Measurements from ENCODE around the gene MTTP. TPM values are rescaled to one million over a fixed set of nuclear protein-coding genes. Genes with fewer than 3 reads are reported as not detected.

MTTP gene
- total RNA-seq, 6 experiments from 2014 or later: 91.6 to 134 (median 112) TPM

- Histone ChIP-seq H3K27me3 (no peaks in the 10 kb centered on the region), H3K4me1 (peaks cover 0 to 7% (median 0%) of the 10 kb centered on the region in 4 donors), H3K4me3 (no peak overlapping the region), H3K27ac (no peak overlapping the region), H3K9me3 (no peaks in the 10 kb centered on the region), H3K36me3 (no peaks in the 10 kb centered on the region)
- 84% methylated on average over 11 of the region's 14 CpGs for WGBS (ENCODE audit: insufficient coverage, low coverage, low lambda C conversion rate, missing lambda C conversion rate)
- DNase-seq: no peak
- no peak for ATAC-seq
- intact Hi-C loops (cut with DNase I): no loop called here
- no peak for TF ChIP-seq CTCF (IDR thresholded peaks at IDR 0.05)
- no peak for TF ChIP-seq POLR2A (IDR thresholded peaks at IDR 0.05)
Measured at GRCh38 chr4:99633772-99634171, 59.1 kb downstream of the MTTP start.

- Histone ChIP-seq H3K4me1 (peaks cover 0 to 7% (median 0%) of the 10 kb centered on the region in 4 donors), H3K27me3 (no peaks in the 10 kb centered on the region), H3K4me3 (no peak overlapping the region), H3K36me3 (no peaks in the 10 kb centered on the region), H3K9me3 (no peaks in the 10 kb centered on the region), H3K27ac (no peak overlapping the region)
- no peak for DNase-seq
- intact Hi-C loops (cut with DNase I): no loop called here
- ATAC-seq: no peak
- TF ChIP-seq CTCF (IDR thresholded peaks at IDR 0.05) (no peak), POLR2A (IDR thresholded peaks at IDR 0.05) (no peak)
- 40% methylated on average over 1 of the region's 1 CpG for WGBS (ENCODE audit: insufficient coverage, low coverage, low lambda C conversion rate, missing lambda C conversion rate)
Measured at GRCh38 chr4:99634742-99635360, 60.2 kb downstream of the MTTP start.

GRCh38 chr4:99635601-99636000 is 61.0 kb downstream of the MTTP start:
- Histone ChIP-seq H3K27ac (no peak overlapping the region), H3K9me3 (no peaks in the 10 kb centered on the region), H3K36me3 (no peaks in the 10 kb centered on the region), H3K4me3 (no peak overlapping the region), H3K4me1 (peaks cover 0 to 7% (median 0%) of the 10 kb centered on the region in 4 donors), H3K27me3 (no peaks in the 10 kb centered on the region)
- no peak for ATAC-seq
- 80% methylated on average over 3 of the region's 3 CpGs for WGBS (ENCODE audit: insufficient coverage, low coverage, low lambda C conversion rate, missing lambda C conversion rate)
- DNase-seq: no peak
- intact Hi-C loops (cut with DNase I): no loop called here
- TF ChIP-seq POLR2A (IDR thresholded peaks at IDR 0.05): no peak
- TF ChIP-seq CTCF (IDR thresholded peaks at IDR 0.05): no peak

GRCh38 chr4:99636422-99636821 is 61.8 kb downstream of the MTTP start:
- DNase-seq (no peak), ATAC-seq (no peak)
- Histone ChIP-seq H3K36me3 (no peaks in the 10 kb centered on the region), H3K4me1 (peaks cover 0 to 7% (median 0%) of the 10 kb centered on the region in 4 donors), H3K27ac (no peak overlapping the region), H3K27me3 (no peaks in the 10 kb centered on the region), H3K9me3 (no peaks in the 10 kb centered on the region), H3K4me3 (no peak overlapping the region)
- 53% methylated on average over 2 of the region's 2 CpGs for WGBS (ENCODE audit: insufficient coverage, low coverage, low lambda C conversion rate, missing lambda C conversion rate)
- intact Hi-C loops (cut with DNase I): no loop called here
- TF ChIP-seq POLR2A (IDR thresholded peaks at IDR 0.05): no peak
- no peak for TF ChIP-seq CTCF (IDR thresholded peaks at IDR 0.05)
